Mesendoderm (in vitro differentiated cells): ENCODE measurements around the gene VSNL1.

ENCODE experiments used
- DNase-seq: peaks from one replicate; pipeline ENCODE4 v3.0.0; 2013
- H2AK5ac ChIP-seq: 2 replicates; pipeline ENCODE4 v1.6.1; 2013; ENCODE audit warnings: low read length, inconsistent platforms
- H2BK120ac ChIP-seq: 2 replicates; pipeline ENCODE4 v1.6.1; 2013; ENCODE audit warnings: low read depth, mild to moderate bottlenecking, low read length, moderate library complexity, mixed read lengths
- H2BK15ac ChIP-seq: replicated peaks from 2 replicates; pipeline ENCODE4 v1.6.1; 2013; ENCODE audit warnings: low read depth, mild to moderate bottlenecking, moderate library complexity
- H2BK5ac ChIP-seq: 2 replicates; pipeline ENCODE4 v1.6.1; 2013; ENCODE audit warnings: low read length, inconsistent platforms
- H3K18ac ChIP-seq: 2 replicates; pipeline ENCODE4 v1.6.1; 2013; ENCODE audit warnings: mild to moderate bottlenecking, low read length, mixed read lengths
- H3K23ac ChIP-seq: one replicate; pipeline ENCODE4 v1.6.1; 2013; ENCODE audit warnings: low read length
- H3K27ac ChIP-seq: 2 replicates; pipeline ENCODE4 v1.5.1; 2013; ENCODE audit warnings: low read depth, mild to moderate bottlenecking, inconsistent platforms, low read length, moderate library complexity
- H3K27me3 ChIP-seq: 2 replicates; pipeline ENCODE4 v1.6.1; 2013; ENCODE audit warnings: low read length, control low read depth, mild to moderate bottlenecking, inconsistent platforms; ENCODE audit not compliant: insufficient read depth, poor library complexity
- H3K36me3 ChIP-seq: 2 replicates; pipeline ENCODE4 v1.6.1; 2013; ENCODE audit warnings: low read length, inconsistent platforms; ENCODE audit not compliant: control insufficient read depth, insufficient read depth
- H3K4ac ChIP-seq: one replicate; pipeline ENCODE4 v1.6.1; 2013; ENCODE audit warnings: low read depth, mild to moderate bottlenecking, low read length, moderate library complexity
- H3K4me1 ChIP-seq: 2 replicates; pipeline ENCODE4 v1.6.1; 2013; ENCODE audit warnings: low read depth, low read length, inconsistent platforms; ENCODE audit not compliant: control insufficient read depth
- H3K4me2 ChIP-seq: 2 replicates; pipeline ENCODE4 v1.6.1; 2013; ENCODE audit warnings: low read length
- H3K4me3 ChIP-seq: 2 replicates; pipeline ENCODE4 v1.5.1; 2013; ENCODE audit warnings: mild to moderate bottlenecking, low read length
- H3K56ac ChIP-seq: one replicate; pipeline ENCODE4 v1.6.1; 2013; ENCODE audit warnings: low read length
- H3K79me1 ChIP-seq: 2 replicates; pipeline ENCODE4 v1.6.1; 2013; ENCODE audit warnings: low read length, inconsistent platforms
- H3K79me2 ChIP-seq: 2 replicates; pipeline ENCODE4 v1.6.1; 2013; ENCODE audit warnings: mild to moderate bottlenecking, low read length; ENCODE audit not compliant: control insufficient read depth, insufficient read depth
- H3K9ac ChIP-seq: 2 replicates; pipeline ENCODE4 v1.6.1; 2013; ENCODE audit warnings: low read length, inconsistent platforms
- H4K5ac ChIP-seq: one replicate; pipeline ENCODE4 v1.6.1; 2013; ENCODE audit warnings: low read length
- H4K8ac ChIP-seq: one replicate; pipeline ENCODE4 v1.6.1; 2013; ENCODE audit warnings: low read depth, mild to moderate bottlenecking, control low read depth, low read length, moderate library complexity
- whole genome bisulfite sequencing: extraction: QIAGEN DNeasy Blood & Tissue Kit; methylation state at CpG from one replicate; pipeline ENCODE4 v1.1.7; 2013; ENCODE audit warnings: low lambda C conversion rate, missing lambda C conversion rate; ENCODE audit not compliant: insufficient coverage; ENCODE audit errors: extremely low coverage; 5-methylcytosine and 5-hydroxymethylcytosine counted together

VSNL1 gene

DNA sequence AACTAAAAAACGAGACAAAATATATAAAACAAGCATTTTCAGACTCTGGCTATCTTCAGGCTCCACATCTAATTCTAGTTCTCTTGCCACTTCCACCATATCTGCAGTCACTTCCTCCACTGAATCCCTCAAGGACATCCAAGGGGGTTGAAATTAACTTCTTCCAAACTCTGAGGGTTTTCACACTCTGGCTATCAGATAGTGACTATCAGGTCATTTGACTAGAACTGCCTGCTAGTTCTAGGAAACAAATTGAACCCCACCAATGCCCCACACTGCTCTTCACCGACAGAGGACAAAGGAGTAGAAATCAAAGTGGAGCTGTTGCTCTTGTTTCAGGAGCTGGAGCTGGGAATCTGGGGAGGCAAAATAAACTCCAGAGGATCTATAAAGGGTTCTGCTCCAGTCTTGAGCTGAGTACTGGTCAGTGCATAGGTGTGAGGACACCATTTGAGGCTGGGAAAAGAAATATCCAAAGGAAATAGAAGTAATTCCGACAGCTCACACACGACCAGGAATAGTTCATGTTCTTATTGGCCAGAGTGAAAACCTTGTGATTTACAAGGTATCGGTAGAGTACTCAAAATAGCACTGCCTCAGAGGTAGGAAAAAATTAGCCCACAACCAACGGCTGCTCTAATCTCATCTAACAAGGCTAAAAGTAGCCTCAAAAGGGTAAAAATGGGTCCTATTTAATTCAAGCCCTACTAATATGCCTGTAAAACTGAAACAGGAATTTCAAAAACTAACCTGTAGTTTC, 141.8 kb downstream of the VSNL1 start:
- Histone ChIP-seq H3K79me2 (no peaks in the 10 kb centered on the region), H3K79me1 (no peaks in the 10 kb centered on the region), H3K4ac (no peak overlapping the region), H2BK15ac (no peak overlapping the region), H3K9ac (no peak overlapping the region), H3K4me2 (no peak overlapping the region), H3K18ac (no peak overlapping the region), H4K8ac (no peak overlapping the region), H3K23ac (no peak overlapping the region), H2BK120ac (no peak overlapping the region), H2AK5ac (no peak overlapping the region), H3K27me3 (no peaks in the 10 kb centered on the region), H4K5ac (no peak overlapping the region), H3K56ac (no peak overlapping the region), H3K27ac (no peak overlapping the region), H3K4me3 (no peak overlapping the region), H3K36me3 (no peaks in the 10 kb centered on the region), H3K4me1 (no peaks in the 10 kb centered on the region), H2BK5ac (no peak overlapping the region)
- peak; percentile 73 for DNase-seq
- no CpG with 5 or more reads among the region's 6 CpGs for WGBS

DNA sequence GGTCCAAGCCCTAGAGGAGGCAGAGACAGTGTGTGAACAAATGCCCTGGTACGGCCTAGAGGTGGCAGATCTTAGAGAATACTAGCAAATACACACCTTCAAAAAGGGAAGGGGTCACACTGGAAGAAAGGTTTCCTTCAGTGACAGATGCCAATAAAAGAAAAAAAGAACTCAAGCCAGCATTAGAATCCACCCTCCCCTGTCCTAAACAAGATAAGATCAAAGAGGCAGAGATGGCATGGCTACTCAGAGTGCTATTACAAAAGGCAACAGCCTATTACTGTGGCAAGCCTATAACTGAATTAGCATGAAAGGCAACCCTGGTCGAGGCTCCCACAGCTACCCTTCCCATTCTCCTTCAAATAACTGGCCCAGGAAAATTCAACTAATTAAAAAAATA, 143.5 kb downstream of the VSNL1 start:
- DNase-seq, result no peak
- H3K27me3 ChIP-seq, result no peaks in the 10 kb centered on the region
- H3K56ac ChIP-seq, result no peak overlapping the region
- no peaks in the 10 kb centered on the region for H3K4me1 ChIP-seq
- no peaks in the 10 kb centered on the region for H3K79me2 ChIP-seq
- no peak overlapping the region for H2AK5ac ChIP-seq
- no CpG with 5 or more reads among the region's 2 CpGs for WGBS
- no peak overlapping the region for H3K4me2 ChIP-seq
- no peak overlapping the region for H2BK15ac ChIP-seq
- no peaks in the 10 kb centered on the region for H3K79me1 ChIP-seq
- H3K9ac ChIP-seq, result no peak overlapping the region
- no peak overlapping the region for H3K23ac ChIP-seq
- H3K36me3 ChIP-seq, result no peaks in the 10 kb centered on the region
- no peak overlapping the region for H4K5ac ChIP-seq
- no peak overlapping the region for H3K27ac ChIP-seq
- no peak overlapping the region for H2BK5ac ChIP-seq
- H4K8ac ChIP-seq, result no peak overlapping the region
- no peak overlapping the region for H3K18ac ChIP-seq
- no peak overlapping the region for H3K4ac ChIP-seq
- H2BK120ac ChIP-seq, result no peak overlapping the region
- no peak overlapping the region for H3K4me3 ChIP-seq

DNA sequence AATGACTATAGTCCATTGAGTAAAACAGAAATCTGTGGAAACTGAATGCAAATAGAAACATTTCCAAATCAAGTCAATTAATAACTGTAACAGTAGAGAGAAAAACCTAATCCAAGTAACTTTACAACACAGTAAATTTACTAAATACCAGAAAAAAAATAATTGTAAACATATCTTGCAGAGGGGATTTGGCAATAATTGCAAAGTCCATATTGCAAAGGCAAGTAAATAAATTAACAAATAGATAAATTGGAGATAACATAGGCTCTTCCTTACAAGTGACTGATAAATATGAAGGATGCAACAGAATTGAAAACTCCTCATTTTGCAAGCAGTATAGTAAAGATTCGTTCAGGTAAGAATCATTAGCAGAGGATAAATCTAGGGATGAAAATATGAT, 148.1 kb downstream of the VSNL1 start:
- Histone ChIP-seq H3K4me3 (no peak overlapping the region), H2BK5ac (no peak overlapping the region), H2BK15ac (no peak overlapping the region), H3K27ac (no peak overlapping the region), H3K4ac (no peak overlapping the region), H2AK5ac (no peak overlapping the region), H3K79me2 (no peaks in the 10 kb centered on the region), H3K56ac (no peak overlapping the region), H3K23ac (no peak overlapping the region), H4K8ac (no peak overlapping the region), H3K79me1 (no peaks in the 10 kb centered on the region), H3K9ac (no peak overlapping the region), H3K36me3 (no peaks in the 10 kb centered on the region), H3K4me2 (no peak overlapping the region), H3K27me3 (no peaks in the 10 kb centered on the region), H3K4me1 (no peaks in the 10 kb centered on the region), H2BK120ac (no peak overlapping the region), H4K5ac (no peak overlapping the region), H3K18ac (no peak overlapping the region)
- WGBS, result no CpG with 5 or more reads among the region's 1 CpG
- no peak for DNase-seq

DNA sequence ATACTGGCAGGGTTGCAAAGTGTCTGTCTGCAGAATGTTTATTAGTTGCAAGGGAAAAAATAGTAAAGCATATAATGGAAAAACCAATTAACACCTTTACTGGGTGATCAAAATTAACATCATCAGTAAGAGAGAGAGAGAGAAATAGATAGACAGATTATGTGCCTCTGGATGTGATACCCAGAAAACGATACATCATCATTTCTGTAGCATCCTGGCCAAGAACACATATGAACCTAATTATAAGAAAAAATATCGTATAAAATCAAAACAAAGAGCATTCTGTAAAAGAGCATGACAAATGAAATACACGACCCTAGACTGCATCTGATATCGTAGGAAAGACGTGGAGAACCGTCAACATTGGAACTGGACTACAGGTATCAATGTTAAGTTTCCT, 148.5 kb downstream of the VSNL1 start:
- Histone ChIP-seq H4K8ac (no peak overlapping the region), H2BK120ac (no peak overlapping the region), H2BK5ac (no peak overlapping the region), H3K18ac (no peak overlapping the region), H3K56ac (no peak overlapping the region), H3K4me1 (no peaks in the 10 kb centered on the region), H3K4me3 (no peak overlapping the region), H3K36me3 (peaks cover 1% of the 10 kb centered on the region), H2BK15ac (no peak overlapping the region), H3K23ac (no peak overlapping the region), H3K79me2 (no peaks in the 10 kb centered on the region), H3K9ac (no peak overlapping the region), H3K79me1 (no peaks in the 10 kb centered on the region), H3K27me3 (no peaks in the 10 kb centered on the region), H4K5ac (no peak overlapping the region), H3K4ac (no peak overlapping the region), H2AK5ac (no peak overlapping the region), H3K4me2 (no peak overlapping the region), H3K27ac (no peak overlapping the region)
- no peak for DNase-seq
- WGBS, result no CpG with 5 or more reads among the region's 6 CpGs

DNA sequence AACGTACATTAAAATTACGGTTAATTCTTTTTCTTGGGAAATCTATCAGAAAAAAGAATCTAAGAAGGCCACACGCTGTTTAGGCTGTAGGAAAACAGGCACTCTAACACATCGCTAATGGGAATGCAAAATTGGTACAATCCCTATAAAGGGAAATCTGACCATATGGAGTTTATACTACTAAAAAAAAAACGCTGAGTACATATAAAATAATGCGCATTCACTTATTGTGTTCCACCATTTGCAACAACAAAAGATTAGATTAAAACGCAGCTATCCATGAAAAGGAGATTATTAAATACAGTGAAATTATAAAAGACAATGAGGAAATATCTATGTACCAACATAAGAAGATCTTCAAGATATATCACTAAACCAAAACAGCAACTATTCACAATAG, 150.3 kb downstream of the VSNL1 start:
- Histone ChIP-seq H3K4me3 (no peak overlapping the region), H3K27ac (no peak overlapping the region), H2AK5ac (no peak overlapping the region), H3K27me3 (no peaks in the 10 kb centered on the region), H3K4me2 (no peak overlapping the region), H3K4me1 (no peaks in the 10 kb centered on the region), H4K5ac (no peak overlapping the region), H3K79me1 (no peaks in the 10 kb centered on the region), H2BK5ac (no peak overlapping the region), H3K9ac (no peak overlapping the region), H2BK15ac (no peak overlapping the region), H2BK120ac (no peak overlapping the region), H3K23ac (no peak overlapping the region), H4K8ac (no peak overlapping the region), H3K36me3 (peaks cover 2% of the 10 kb centered on the region), H3K4ac (no peak overlapping the region), H3K56ac (no peak overlapping the region), H3K18ac (no peak overlapping the region), H3K79me2 (no peaks in the 10 kb centered on the region)
- WGBS, result no CpG with 5 or more reads among the region's 7 CpGs
- DNase-seq, result no peak
